ENCODE data around the gene HECW1.
"Not testable (repeated sequence)": the region's sequence is repeated elsewhere in the genome, so short reads cannot be mapped to it uniquely, and the experiment has no call there.

Gene HECW1

GRCh38 chr7:43302773-43303460 lies 190.5 kb downstream of the HECW1 start:
- no peak for DNase-seq (ENCODE audit: low read depth in 1 of 2, low spot score in 1 of 2)

GRCh38 chr7:43303740-43304241 lies 191.3 kb downstream of the HECW1 start:
- DNase-seq (ENCODE audit: low read depth in 1 of 2, low spot score in 1 of 2): no peak

- DNase-seq (ENCODE audit: low read depth in 1 of 2, low spot score in 1 of 2): no peak
Observed at GRCh38 chr7:43306404-43306803, 194.0 kb downstream of the HECW1 start.

GRCh38 chr7:43307522-43307921 lies 195.1 kb downstream of the HECW1 start:
- DNase-seq (ENCODE audit: low read depth in 1 of 2, low spot score in 1 of 2): no peak

- no peak for DNase-seq (ENCODE audit: low read depth in 1 of 2, low spot score in 1 of 2)
Observed at GRCh38 chr7:43308913-43309705, 196.7 kb downstream of the HECW1 start.

- DNase-seq (ENCODE audit: low read depth in 1 of 2, low spot score in 1 of 2): no peak
Observed at GRCh38 chr7:43309706-43310022, 197.2 kb downstream of the HECW1 start.

- no peak for DNase-seq (ENCODE audit: low read depth in 1 of 2, low spot score in 1 of 2)
Observed at GRCh38 chr7:43311052-43311451, 198.6 kb downstream of the HECW1 start.

- DNase-seq (ENCODE audit: low read depth in 1 of 2, low spot score in 1 of 2): no peak
Observed at GRCh38 chr7:43311694-43312093, 199.2 kb downstream of the HECW1 start.

- no peak for DNase-seq (ENCODE audit: low read depth in 1 of 2, low spot score in 1 of 2)
Observed at GRCh38 chr7:43313628-43314378, 201.4 kb downstream of the HECW1 start.

- DNase-seq (ENCODE audit: low read depth in 1 of 2, low spot score in 1 of 2): no peak
Observed at GRCh38 chr7:43314379-43315158, 202.1 kb downstream of the HECW1 start.

- DNase-seq (ENCODE audit: low read depth in 1 of 2, low spot score in 1 of 2): no peak
Observed at GRCh38 chr7:43317075-43317474, 204.6 kb downstream of the HECW1 start.

- no peak for DNase-seq (ENCODE audit: low read depth in 1 of 2, low spot score in 1 of 2)
Observed at GRCh38 chr7:43318188-43318770, 205.8 kb downstream of the HECW1 start.

GRCh38 chr7:43325595-43325994 lies 213.1 kb downstream of the HECW1 start:
- no peak for DNase-seq (ENCODE audit: low read depth in 1 of 2, low spot score in 1 of 2)

- no peak for DNase-seq (ENCODE audit: low read depth in 1 of 2, low spot score in 1 of 2)
Observed at GRCh38 chr7:43328336-43328735, 215.9 kb downstream of the HECW1 start.

- DNase-seq (ENCODE audit: low read depth in 1 of 2, low spot score in 1 of 2): no peak
Observed at GRCh38 chr7:43328785-43329380, 216.4 kb downstream of the HECW1 start.

- no peak for DNase-seq (ENCODE audit: low read depth in 1 of 2, low spot score in 1 of 2)
Observed at GRCh38 chr7:43332193-43332796, 219.8 kb downstream of the HECW1 start.

- no peak for DNase-seq (ENCODE audit: low read depth in 1 of 2, low spot score in 1 of 2)
Observed at GRCh38 chr7:43337191-43337590, 224.7 kb downstream of the HECW1 start.

- DNase-seq (ENCODE audit: low read depth in 1 of 2, low spot score in 1 of 2): no peak
Observed at GRCh38 chr7:43337811-43338210, 225.4 kb downstream of the HECW1 start.

GRCh38 chr7:43341132-43341531 lies 228.7 kb downstream of the HECW1 start:
- no peak for DNase-seq (ENCODE audit: low read depth in 1 of 2, low spot score in 1 of 2)

GRCh38 chr7:43343417-43343816 lies 231.0 kb downstream of the HECW1 start:
- not testable (repeated sequence) for DNase-seq (ENCODE audit: low read depth in 1 of 2, low spot score in 1 of 2)

Measured in activated T-helper 1 cell treated with anti-CD3 and anti-CD28 coated beads, Interleukin-2, amount 50 U/mL, for 16 hours (primary cell).